HFFc6 (cell line): ENCODE measurements around the gene CCM2. TPM values are rescaled to one million over a fixed set of nuclear protein-coding genes. Genes with fewer than 3 reads are reported as not detected.

Source experiments
- DNase-seq: peaks from one replicate; pipeline ENCODE4 v3.0.0-alpha.2; 2018
- H3K27ac Mint-ChIP-seq: 2 replicates; pipeline ENCODE4 v1.8.0; 2020; ENCODE audit warnings: mild to moderate bottlenecking, mixed read lengths
- H3K27me3 Mint-ChIP-seq: 2 replicates; pipeline ENCODE4 v1.8.0; 2021; ENCODE audit warnings: mild to moderate bottlenecking, moderate library complexity, mixed read lengths; ENCODE audit not compliant: insufficient read depth
- H3K36me3 Mint-ChIP-seq: 2 replicates; pipeline ENCODE4 v1.8.0; 2021; ENCODE audit warnings: low read depth, mixed read lengths
- H3K4me1 Mint-ChIP-seq: 2 replicates; pipeline ENCODE4 v1.8.0; 2020; ENCODE audit warnings: low read depth, mixed read lengths
- H3K4me3 Mint-ChIP-seq: 2 replicates; pipeline ENCODE4 v1.8.0; 2020; ENCODE audit warnings: mild to moderate bottlenecking, moderate library complexity, mixed read lengths
- H3K9me3 Mint-ChIP-seq: 2 replicates; pipeline ENCODE4 v1.8.0; 2020; ENCODE audit warnings: mild to moderate bottlenecking, mixed read lengths
- CTCF ChIP-seq: fragments of 200-600 bp; sonication (generic); IDR thresholded peaks from 2 replicates; pipeline ENCODE4 v1.5.0; 2021; ENCODE audit warnings: antibody characterized with exemption, mild to moderate bottlenecking
- total RNA-seq, 6 experiments: library from RNA; stranded (reverse); fragmentation: NEBNext Ultra II Directional; extraction: Animal tissue kit (Norgen Biotek cat#: 25700); gene quantifications; 2 replicates in 1 of 6; 3 replicates in 5 of 6; pipeline ENCODE4 v1.2.3, GENCODE V29; 2021

The CCM2 gene
- total RNA-seq, 6 experiments from 2014 or later, result 50.3 to 57.4 (median 52.7) TPM

- no peaks in the 10 kb centered on the region for H3K36me3 Mint-ChIP-seq
- no peak overlapping the region for H3K27ac Mint-ChIP-seq
- no peaks in the 10 kb centered on the region for H3K9me3 Mint-ChIP-seq
- TF ChIP-seq CTCF, result no peak
- H3K27me3 Mint-ChIP-seq, result peaks cover 2% of the 10 kb centered on the region; the same call in 1 of the 2 replicates
- H3K4me3 Mint-ChIP-seq, result no peak overlapping the region
- no peaks in the 10 kb centered on the region for H3K4me1 Mint-ChIP-seq
- DNase-seq, result no peak
Measured at GRCh38 chr7:45085619-45086200, 85.7 kb downstream of the CCM2 start.

- no peak overlapping the region for H3K27ac Mint-ChIP-seq
- H3K36me3 Mint-ChIP-seq, result no peaks in the 10 kb centered on the region
- H3K4me1 Mint-ChIP-seq, result no peaks in the 10 kb centered on the region
- TF ChIP-seq CTCF, result no peak
- DNase-seq, result no peak
- H3K9me3 Mint-ChIP-seq, result no peaks in the 10 kb centered on the region
- no peak overlapping the region for H3K4me3 Mint-ChIP-seq
- peaks cover 2% of the 10 kb centered on the region; the same call in 1 of the 2 replicates for H3K27me3 Mint-ChIP-seq
Measured at GRCh38 chr7:45086331-45087065, 86.5 kb downstream of the CCM2 start.

- Mint-ChIP-seq H3K4me1 (peaks cover 8% of the 10 kb centered on the region), H3K27ac (no peak overlapping the region), H3K36me3 (no peaks in the 10 kb centered on the region), H3K9me3 (no peaks in the 10 kb centered on the region), H3K27me3 (peaks cover 2% of the 10 kb centered on the region; the same call in 1 of the 2 replicates), H3K4me3 (peak overlapping the region; percentile 64; the same call in 1 of the 2 replicates)
- no peak for TF ChIP-seq CTCF
- DNase-seq, result no peak
Measured at GRCh38 chr7:45087301-45088145, 87.5 kb downstream of the CCM2 start.

- H3K9me3 Mint-ChIP-seq, result no peaks in the 10 kb centered on the region
- H3K27ac Mint-ChIP-seq, result no peak overlapping the region
- H3K36me3 Mint-ChIP-seq, result no peaks in the 10 kb centered on the region
- peaks cover 2% of the 10 kb centered on the region; the same call in 1 of the 2 replicates for H3K27me3 Mint-ChIP-seq
- DNase-seq, result no peak
- peak overlapping the region; percentile 64 for H3K4me3 Mint-ChIP-seq
- no peak for TF ChIP-seq CTCF
- peaks cover 14% of the 10 kb centered on the region for H3K4me1 Mint-ChIP-seq
Measured at GRCh38 chr7:45088146-45088701, 88.2 kb downstream of the CCM2 start.

- H3K27ac Mint-ChIP-seq, result no peak within 1 kb of the TSS
- H3K9me3 Mint-ChIP-seq, result no peaks in the 10 kb centered on the region
- peaks cover 14% of the 10 kb centered on the region for H3K4me1 Mint-ChIP-seq
- DNase-seq, result no peak
- peak within 1 kb of the TSS; percentile 72 for H3K4me3 Mint-ChIP-seq
- no peaks in the 10 kb centered on the region for H3K36me3 Mint-ChIP-seq
- H3K27me3 Mint-ChIP-seq, result peaks cover 2% of the 10 kb centered on the region; the same call in 1 of the 2 replicates
- TF ChIP-seq CTCF, result no peak
Measured at GRCh38 chr7:45088821-45089340, 88.9 kb downstream of the CCM2 start, which contains the start of gene NACAD. NACAD (minus strand) TSS chr7:45088969; CDS start chr7:45088894, 75 bp downstream.
